Hepatic stellate cell (primary cell): ENCODE results near the gene MDGA2.
A peak's percentile ranks its signal among the peaks of the same experiment; 100 is the strongest.

ENCODE experiments used
- DNase-seq: peaks from one replicate; pipeline ENCODE4 v3.0.0; 2011; ENCODE audit warnings: low spot score

Gene MDGA2

GRCh38 chr14:47149326-47149725 is 526.1 kb downstream of the MDGA2 start:
- DNase-seq: peak; percentile 21

GRCh38 chr14:47148686-47149085 is 526.7 kb downstream of the MDGA2 start:
- DNase-seq: no peak

- DNase-seq: no peak
Observed at GRCh38 chr14:47120645-47121044, 554.8 kb downstream of the MDGA2 start.

GRCh38 chr14:47103771-47104170 is 571.6 kb downstream of the MDGA2 start:
- DNase-seq: no peak

- DNase-seq: no peak
Observed at GRCh38 chr14:47102472-47102871, 572.9 kb downstream of the MDGA2 start.

- DNase-seq: no peak
Observed at GRCh38 chr14:47085678-47086077, 589.7 kb downstream of the MDGA2 start.

GRCh38 chr14:47065326-47065725 is 610.1 kb downstream of the MDGA2 start:
- no peak for DNase-seq

- DNase-seq: no peak
Observed at GRCh38 chr14:47060050-47060449, 615.4 kb downstream of the MDGA2 start.

GRCh38 chr14:47057364-47057763 is 618.0 kb downstream of the MDGA2 start:
- no peak for DNase-seq

GRCh38 chr14:47044841-47045240 is 630.6 kb downstream of the MDGA2 start:
- no peak for DNase-seq

GRCh38 chr14:47040550-47040949 is 634.9 kb downstream of the MDGA2 start:
- peak; percentile 0 for DNase-seq

GRCh38 chr14:47039336-47039735 is 636.1 kb downstream of the MDGA2 start:
- DNase-seq: no peak

- no peak for DNase-seq
Observed at GRCh38 chr14:47022721-47023120, 652.7 kb downstream of the MDGA2 start.

GRCh38 chr14:47020500-47020899 is 654.9 kb downstream of the MDGA2 start:
- DNase-seq: no peak

- DNase-seq: no peak
Observed at GRCh38 chr14:47012533-47013280, 662.7 kb downstream of the MDGA2 start.

- DNase-seq: no peak
Observed at GRCh38 chr14:47009615-47010014, 665.8 kb downstream of the MDGA2 start.

- no peak for DNase-seq
Observed at GRCh38 chr14:47008732-47009131, 666.7 kb downstream of the MDGA2 start.

- DNase-seq: no peak
Observed at GRCh38 chr14:46999661-47000060, 675.7 kb downstream of the MDGA2 start.

GRCh38 chr14:46989566-46989965 is 685.8 kb downstream of the MDGA2 start:
- DNase-seq: no peak

- DNase-seq: no peak
Observed at GRCh38 chr14:46988312-46988711, 687.1 kb downstream of the MDGA2 start.

GRCh38 chr14:46985529-46986380 is 689.6 kb downstream of the MDGA2 start:
- DNase-seq: no peak

- DNase-seq: no peak
Observed at GRCh38 chr14:46973295-46973694, 702.1 kb downstream of the MDGA2 start.

- DNase-seq: no peak
Observed at GRCh38 chr14:46964378-46964777, 711.0 kb downstream of the MDGA2 start.
